GM06990 (cell line): ENCODE measurements around the gene GRAMD4.

Source experiments
- DNase-seq: peaks from one replicate; pipeline ENCODE4 v3.0.0-alpha.2; 2011; ENCODE audit not compliant: insufficient read length; ENCODE audit errors: extremely low read depth
- H3K27me3 ChIP-seq: replicated peaks from 2 replicates; pipeline ENCODE4 v1.6.0; 2011; ENCODE audit warnings: low read length; ENCODE audit not compliant: control insufficient read depth, insufficient read depth
- H3K36me3 ChIP-seq: 2 replicates; pipeline ENCODE4 v1.5.1; 2011; ENCODE audit warnings: low read length; ENCODE audit not compliant: control insufficient read depth, insufficient read depth
- H3K4me3 ChIP-seq: replicated peaks from 2 replicates; pipeline ENCODE4 v1.5.1; 2011; ENCODE audit warnings: low read depth, mild to moderate bottlenecking, control low read depth, low read length
- TF ChIP-seq, protein P1 (sequence below): IDR thresholded peaks from 2 replicates; pipeline ENCODE4 v1.5.1; 2011; ENCODE audit warnings: low read length, control low read depth, mild to moderate bottlenecking, inconsistent platforms; ENCODE audit not compliant: insufficient read depth, poor library complexity, severe bottlenecking

The GRAMD4 gene

GRCh38 chr22:46651316-46651715 is 31.1 kb downstream of the GRAMD4 start:
- H3K36me3 ChIP-seq = no peaks in the 10 kb centered on the region
- H3K27me3 ChIP-seq = no peaks in the 10 kb centered on the region
- H3K4me3 ChIP-seq = no peak overlapping the region
- DNase-seq = no peak
- TF ChIP-seq, protein P1, sequence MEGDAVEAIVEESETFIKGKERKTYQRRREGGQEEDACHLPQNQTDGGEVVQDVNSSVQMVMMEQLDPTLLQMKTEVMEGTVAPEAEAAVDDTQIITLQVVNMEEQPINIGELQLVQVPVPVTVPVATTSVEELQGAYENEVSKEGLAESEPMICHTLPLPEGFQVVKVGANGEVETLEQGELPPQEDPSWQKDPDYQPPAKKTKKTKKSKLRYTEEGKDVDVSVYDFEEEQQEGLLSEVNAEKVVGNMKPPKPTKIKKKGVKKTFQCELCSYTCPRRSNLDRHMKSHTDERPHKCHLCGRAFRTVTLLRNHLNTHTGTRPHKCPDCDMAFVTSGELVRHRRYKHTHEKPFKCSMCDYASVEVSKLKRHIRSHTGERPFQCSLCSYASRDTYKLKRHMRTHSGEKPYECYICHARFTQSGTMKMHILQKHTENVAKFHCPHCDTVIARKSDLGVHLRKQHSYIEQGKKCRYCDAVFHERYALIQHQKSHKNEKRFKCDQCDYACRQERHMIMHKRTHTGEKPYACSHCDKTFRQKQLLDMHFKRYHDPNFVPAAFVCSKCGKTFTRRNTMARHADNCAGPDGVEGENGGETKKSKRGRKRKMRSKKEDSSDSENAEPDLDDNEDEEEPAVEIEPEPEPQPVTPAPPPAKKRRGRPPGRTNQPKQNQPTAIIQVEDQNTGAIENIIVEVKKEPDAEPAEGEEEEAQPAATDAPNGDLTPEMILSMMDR = no peak

DNA sequence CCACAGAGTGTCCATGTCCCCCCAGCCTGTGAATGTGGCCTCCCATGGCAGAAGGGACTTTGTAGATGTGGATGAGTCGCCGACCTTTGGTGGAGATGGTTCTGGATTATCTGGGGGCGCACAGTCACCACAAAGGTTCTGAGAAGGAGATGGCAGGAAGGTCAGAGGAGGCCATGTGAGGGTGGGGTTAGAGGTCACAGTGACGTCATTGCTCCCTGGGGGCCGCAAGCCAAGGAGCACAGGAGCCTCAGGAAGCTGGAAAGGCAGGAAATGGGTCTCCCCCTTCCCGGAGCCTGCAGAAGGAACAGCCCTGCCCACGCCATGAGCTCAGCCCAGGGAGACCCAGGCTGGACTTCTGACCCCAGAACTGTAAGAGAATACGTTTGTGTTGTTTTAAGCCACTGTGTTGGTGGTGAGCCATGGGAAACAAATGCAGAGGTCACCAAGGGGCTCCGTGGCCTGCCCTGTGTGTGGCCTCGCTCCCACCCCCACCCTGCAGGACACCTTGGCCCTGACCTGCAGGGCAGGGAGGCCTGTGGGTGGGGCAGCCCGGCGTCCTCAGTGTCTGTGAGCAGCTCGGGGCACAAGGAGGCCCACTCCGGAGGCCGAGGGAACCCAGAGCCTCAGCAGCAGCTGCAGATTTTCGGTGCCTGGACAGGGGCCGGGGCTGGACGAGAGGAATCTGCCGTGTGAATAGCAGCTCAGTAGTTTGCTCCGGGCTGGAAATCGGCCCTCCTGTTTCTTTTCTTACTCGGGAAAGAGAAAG is 32.1 kb downstream of the GRAMD4 start:
- Histone ChIP-seq H3K4me3 (no peak overlapping the region), H3K27me3 (no peaks in the 10 kb centered on the region), H3K36me3 (no peaks in the 10 kb centered on the region)
- no peak for DNase-seq
- TF ChIP-seq, protein P1 = no peak

- DNase-seq = no peak
- no peaks in the 10 kb centered on the region for H3K36me3 ChIP-seq
- TF ChIP-seq, protein P1 = no peak
- no peaks in the 10 kb centered on the region for H3K27me3 ChIP-seq
- H3K4me3 ChIP-seq = no peak overlapping the region
Observed at GRCh38 chr22:46652847-46653331, 32.7 kb downstream of the GRAMD4 start.

DNA sequence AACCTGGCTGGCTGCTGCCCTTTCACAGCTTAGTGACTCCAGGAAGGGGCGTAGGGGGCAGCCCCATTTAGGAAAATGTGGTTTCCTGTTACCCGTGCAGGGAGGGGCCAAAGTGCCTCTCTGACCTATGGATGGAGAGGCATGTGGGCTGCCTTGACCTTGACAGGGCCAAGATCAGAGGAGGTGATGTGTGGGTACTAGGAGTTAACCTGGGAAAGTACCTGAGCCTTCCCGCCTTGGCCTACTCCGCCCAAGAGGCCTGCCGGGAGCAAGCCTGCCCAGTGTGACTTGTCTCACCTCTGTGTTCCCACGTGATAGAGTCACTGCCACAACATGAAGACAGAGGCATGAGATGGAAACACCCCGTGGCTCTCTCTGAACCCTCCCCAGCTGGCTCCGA is 33.4 kb downstream of the GRAMD4 start:
- no peaks in the 10 kb centered on the region for H3K36me3 ChIP-seq
- no peaks in the 10 kb centered on the region for H3K27me3 ChIP-seq
- H3K4me3 ChIP-seq = no peak overlapping the region
- TF ChIP-seq, protein P1 = no peak
- peak; percentile 26 for DNase-seq

- Histone ChIP-seq H3K4me3 (no peak overlapping the region), H3K27me3 (no peaks in the 10 kb centered on the region), H3K36me3 (no peaks in the 10 kb centered on the region)
- no peak for DNase-seq
- TF ChIP-seq, protein P1 = no peak
Observed at GRCh38 chr22:46654426-46654825, 34.2 kb downstream of the GRAMD4 start.
